Measurements from ENCODE around the gene SUPT16H.

Gene SUPT16H

DNA sequence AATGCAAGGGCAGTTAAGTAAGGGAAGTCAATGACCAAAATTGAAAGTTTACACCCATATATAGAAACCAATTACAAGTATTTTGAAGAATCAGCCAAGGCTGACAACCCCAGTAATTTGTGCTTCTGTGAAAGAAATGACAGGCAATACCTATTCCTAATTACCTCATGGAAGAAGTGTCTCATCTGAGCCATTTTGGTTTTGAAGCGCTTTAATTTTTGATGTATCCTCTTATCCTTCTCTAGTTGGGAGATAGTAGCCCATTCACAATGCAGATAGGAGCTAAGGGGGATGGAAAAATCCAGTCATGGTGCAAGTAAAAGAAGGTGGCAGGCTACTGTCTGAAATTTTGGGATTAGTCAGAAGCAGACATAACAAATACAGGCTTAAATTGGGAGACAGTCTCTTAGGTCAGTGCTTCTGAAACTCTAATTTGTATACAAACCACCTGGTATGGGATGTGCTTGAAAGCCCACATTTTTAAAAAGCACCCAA lies 30.4 kb upstream of the SUPT16H start:
- TF ChIP-seq, protein P1, sequence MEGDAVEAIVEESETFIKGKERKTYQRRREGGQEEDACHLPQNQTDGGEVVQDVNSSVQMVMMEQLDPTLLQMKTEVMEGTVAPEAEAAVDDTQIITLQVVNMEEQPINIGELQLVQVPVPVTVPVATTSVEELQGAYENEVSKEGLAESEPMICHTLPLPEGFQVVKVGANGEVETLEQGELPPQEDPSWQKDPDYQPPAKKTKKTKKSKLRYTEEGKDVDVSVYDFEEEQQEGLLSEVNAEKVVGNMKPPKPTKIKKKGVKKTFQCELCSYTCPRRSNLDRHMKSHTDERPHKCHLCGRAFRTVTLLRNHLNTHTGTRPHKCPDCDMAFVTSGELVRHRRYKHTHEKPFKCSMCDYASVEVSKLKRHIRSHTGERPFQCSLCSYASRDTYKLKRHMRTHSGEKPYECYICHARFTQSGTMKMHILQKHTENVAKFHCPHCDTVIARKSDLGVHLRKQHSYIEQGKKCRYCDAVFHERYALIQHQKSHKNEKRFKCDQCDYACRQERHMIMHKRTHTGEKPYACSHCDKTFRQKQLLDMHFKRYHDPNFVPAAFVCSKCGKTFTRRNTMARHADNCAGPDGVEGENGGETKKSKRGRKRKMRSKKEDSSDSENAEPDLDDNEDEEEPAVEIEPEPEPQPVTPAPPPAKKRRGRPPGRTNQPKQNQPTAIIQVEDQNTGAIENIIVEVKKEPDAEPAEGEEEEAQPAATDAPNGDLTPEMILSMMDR (IDR thresholded peaks at IDR 0.05; ENCODE audit: insufficient read depth, low read length, poor library complexity, severe bottlenecking): no peak
- no peak overlapping the region for H3K4me3 ChIP-seq (replicated peaks; ENCODE audit: low read depth, low read length)
- H3K27me3 ChIP-seq (replicated peaks; ENCODE audit: control insufficient read depth, insufficient read depth, low read length): no peaks in the 10 kb centered on the region
- peak; percentile 63 for DNase-seq (ENCODE audit: extremely low read depth, insufficient read length)
- H3K36me3 ChIP-seq (ENCODE audit: control insufficient read depth, insufficient read depth, low read length): peaks cover 8% of the 10 kb centered on the region

DNA sequence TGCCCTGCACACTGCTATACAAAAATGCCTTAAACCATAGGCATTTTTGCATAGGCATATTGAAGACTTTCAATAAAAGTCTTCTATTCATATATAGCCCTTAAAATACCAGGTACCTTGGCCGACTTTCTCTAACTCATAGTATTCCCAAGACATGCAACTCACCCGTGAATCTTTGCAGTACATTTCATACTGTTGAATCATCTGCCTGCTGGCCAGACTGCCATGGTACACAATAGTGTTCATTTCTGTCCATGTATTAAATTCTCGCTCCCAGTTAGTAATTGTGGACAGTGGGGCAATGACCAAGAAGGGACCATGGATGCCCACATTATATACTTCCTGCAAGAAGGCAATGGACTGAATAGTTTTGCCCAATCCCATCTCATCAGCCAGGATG lies 24.3 kb upstream of the SUPT16H start:
- Histone ChIP-seq H3K4me3 (replicated peaks; ENCODE audit: low read depth, low read length) (no peak overlapping the region), H3K27me3 (replicated peaks; ENCODE audit: control insufficient read depth, insufficient read depth, low read length) (no peaks in the 10 kb centered on the region), H3K36me3 (ENCODE audit: control insufficient read depth, insufficient read depth, low read length) (peaks cover 19% of the 10 kb centered on the region)
- TF ChIP-seq, protein P1 (IDR thresholded peaks at IDR 0.05; ENCODE audit: insufficient read depth, low read length, poor library complexity, severe bottlenecking): no peak
- no peak for DNase-seq (ENCODE audit: extremely low read depth, insufficient read length)

DNA sequence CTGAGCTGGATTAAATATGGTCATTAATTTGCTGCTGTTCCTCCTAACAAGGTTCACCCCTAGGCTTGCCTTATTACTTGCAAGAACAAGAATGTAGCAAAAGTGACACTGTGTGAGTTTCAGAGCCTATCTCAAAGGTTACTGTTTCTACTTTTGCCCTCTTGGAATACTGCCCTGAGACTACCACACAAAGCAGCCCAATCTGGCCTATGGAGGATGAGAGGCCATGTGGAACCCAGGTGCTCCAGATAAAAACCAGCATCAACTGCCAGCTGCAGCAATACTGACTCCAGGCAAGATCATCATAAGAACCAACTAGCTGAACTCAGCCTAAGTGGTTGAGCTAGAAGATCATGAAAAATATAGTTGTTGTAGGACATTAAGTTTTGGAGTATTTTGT lies 22.4 kb upstream of the SUPT16H start:
- TF ChIP-seq, protein P1 (IDR thresholded peaks at IDR 0.05; ENCODE audit: insufficient read depth, low read length, poor library complexity, severe bottlenecking): no peak
- H3K36me3 ChIP-seq (ENCODE audit: control insufficient read depth, insufficient read depth, low read length): peaks cover 24% of the 10 kb centered on the region

DNA sequence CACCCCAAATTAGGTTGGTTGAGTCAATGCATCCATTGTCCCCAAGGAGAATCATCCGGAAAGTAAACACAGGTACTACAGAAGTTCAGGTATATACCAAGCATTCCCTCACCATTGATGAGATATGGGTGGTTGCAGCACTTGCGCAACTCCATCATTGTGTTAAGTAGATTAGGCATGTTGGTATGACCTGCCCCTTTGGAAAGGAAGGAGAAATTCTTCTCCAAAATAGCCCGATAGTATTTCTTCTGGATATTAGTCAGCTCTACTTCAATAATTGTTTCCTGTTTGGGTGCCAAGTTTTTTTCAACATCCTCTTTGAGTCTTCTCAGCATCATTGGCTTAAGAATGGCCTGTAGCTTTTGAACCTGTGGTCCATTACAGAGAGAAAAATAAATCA lies 21.3 kb upstream of the SUPT16H start:
- DNase-seq (ENCODE audit: extremely low read depth, insufficient read length): no peak
- H3K36me3 ChIP-seq (ENCODE audit: control insufficient read depth, insufficient read depth, low read length): peaks cover 22% of the 10 kb centered on the region
- TF ChIP-seq, protein P1 (IDR thresholded peaks at IDR 0.05; ENCODE audit: insufficient read depth, low read length, poor library complexity, severe bottlenecking): no peak
- no peak overlapping the region for H3K4me3 ChIP-seq (replicated peaks; ENCODE audit: low read depth, low read length)
- no peaks in the 10 kb centered on the region for H3K27me3 ChIP-seq (replicated peaks; ENCODE audit: control insufficient read depth, insufficient read depth, low read length)

More for the DNA sequence above, 22.4 kb upstream of the SUPT16H start:
- DNase-seq (ENCODE audit: extremely low read depth, insufficient read length): no peak
- no peaks in the 10 kb centered on the region for H3K27me3 ChIP-seq (replicated peaks; ENCODE audit: control insufficient read depth, insufficient read depth, low read length)
- H3K4me3 ChIP-seq (replicated peaks; ENCODE audit: low read depth, low read length): no peak overlapping the region

DNA sequence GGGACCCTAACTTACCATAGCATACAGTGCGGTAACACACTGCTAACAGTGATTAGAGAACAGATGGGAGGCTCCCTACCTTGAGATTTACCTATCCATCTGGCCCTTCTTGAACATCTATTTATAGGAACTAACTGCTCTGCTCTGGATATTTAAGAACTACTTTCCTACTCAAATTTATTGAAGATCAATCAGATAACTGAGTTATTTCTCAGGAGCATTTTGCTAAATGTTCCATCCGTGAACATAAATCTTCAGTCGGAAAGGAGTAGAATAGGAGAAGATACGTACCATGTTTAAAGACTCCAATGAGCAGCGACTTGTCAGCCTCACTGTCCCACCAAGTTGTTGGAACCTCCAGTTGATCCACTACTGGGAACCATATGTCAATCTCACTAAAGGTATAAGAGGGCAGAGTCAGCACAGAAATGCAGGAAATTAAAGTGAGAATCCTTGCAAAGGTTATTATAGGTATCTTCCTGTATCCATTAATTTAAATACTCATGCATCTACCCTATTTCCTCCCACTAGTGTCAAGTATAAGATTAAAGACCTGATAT lies 15.6 kb upstream of the SUPT16H start:
- no peak overlapping the region for H3K4me3 ChIP-seq (replicated peaks; ENCODE audit: low read depth, low read length)
- TF ChIP-seq, protein P1 (IDR thresholded peaks at IDR 0.05; ENCODE audit: insufficient read depth, low read length, poor library complexity, severe bottlenecking): no peak
- no peaks in the 10 kb centered on the region for H3K27me3 ChIP-seq (replicated peaks; ENCODE audit: control insufficient read depth, insufficient read depth, low read length)
- peaks cover 35% of the 10 kb centered on the region for H3K36me3 ChIP-seq (ENCODE audit: control insufficient read depth, insufficient read depth, low read length)
- DNase-seq (ENCODE audit: extremely low read depth, insufficient read length): no peak

DNA sequence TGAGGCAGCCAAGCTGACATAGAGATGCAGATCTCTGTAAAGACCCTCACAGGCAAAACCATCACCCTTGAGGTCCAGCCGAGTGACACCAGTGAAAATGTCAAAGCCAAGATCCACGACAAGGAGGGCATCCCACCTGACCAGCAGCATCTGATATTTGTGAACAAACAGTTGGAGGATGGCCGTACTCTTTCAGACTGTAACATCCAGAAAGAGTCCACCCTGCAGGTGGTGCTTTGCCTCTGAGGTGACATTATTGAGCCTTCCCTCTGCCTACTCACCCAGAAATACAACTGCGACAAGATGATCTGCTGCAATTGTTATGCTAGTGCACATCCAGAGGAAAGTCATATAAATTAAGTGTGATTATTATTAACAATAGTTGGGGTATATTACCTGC lies 15.1 kb upstream of the SUPT16H start:
- Histone ChIP-seq H3K27me3 (replicated peaks; ENCODE audit: control insufficient read depth, insufficient read depth, low read length) (no peaks in the 10 kb centered on the region), H3K36me3 (ENCODE audit: control insufficient read depth, insufficient read depth, low read length) (peaks cover 39% of the 10 kb centered on the region), H3K4me3 (replicated peaks; ENCODE audit: low read depth, low read length) (no peak overlapping the region)
- DNase-seq (ENCODE audit: extremely low read depth, insufficient read length): no peak
- TF ChIP-seq, protein P1 (IDR thresholded peaks at IDR 0.05; ENCODE audit: insufficient read depth, low read length, poor library complexity, severe bottlenecking): no peak

All from GM06990 (cell line).